HG02678 (cell line): Measurements from ENCODE around the gene SLC17A7.
"Not testable (repeated sequence)": the region's sequence is repeated elsewhere in the genome, so short reads cannot be mapped to it uniquely, and the experiment has no call there.

ENCODE experiments used
- ATAC-seq: cut with Tn5 transposase; IDR thresholded peaks from one replicate; pipeline ENCODE4 v1.9.1; 2021; ENCODE audit warnings: mild to moderate bottlenecking, moderate library complexity; ENCODE audit not compliant: unreplicated experiment

SLC17A7 gene

DNA sequence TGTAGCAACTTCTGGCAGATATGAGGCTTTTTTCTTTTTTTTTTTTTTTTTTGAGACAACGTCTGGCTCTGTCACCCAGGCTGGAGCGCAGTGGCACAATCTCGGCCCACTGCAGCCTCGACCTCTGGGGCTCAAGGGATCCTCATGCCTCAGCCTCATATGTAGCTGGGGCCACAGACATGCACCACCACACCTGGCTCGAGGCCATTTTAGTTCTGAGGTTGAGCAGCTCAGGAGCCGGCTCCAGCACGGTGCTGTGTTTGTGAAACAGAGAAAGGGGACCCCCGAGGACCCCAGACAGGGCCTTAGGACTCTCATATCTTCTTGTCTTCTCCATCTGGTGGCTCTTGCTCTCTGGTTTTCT, 29.3 kb upstream of the SLC17A7 start:
- no peak for ATAC-seq

- ATAC-seq = peak; percentile 54
Measured at GRCh38 chr19:49469828-49470614, 28.7 kb upstream of the SLC17A7 start.

GRCh38 chr19:49468746-49469447, 27.6 kb upstream of the SLC17A7 start:
- peak; percentile 62 for ATAC-seq

DNA sequence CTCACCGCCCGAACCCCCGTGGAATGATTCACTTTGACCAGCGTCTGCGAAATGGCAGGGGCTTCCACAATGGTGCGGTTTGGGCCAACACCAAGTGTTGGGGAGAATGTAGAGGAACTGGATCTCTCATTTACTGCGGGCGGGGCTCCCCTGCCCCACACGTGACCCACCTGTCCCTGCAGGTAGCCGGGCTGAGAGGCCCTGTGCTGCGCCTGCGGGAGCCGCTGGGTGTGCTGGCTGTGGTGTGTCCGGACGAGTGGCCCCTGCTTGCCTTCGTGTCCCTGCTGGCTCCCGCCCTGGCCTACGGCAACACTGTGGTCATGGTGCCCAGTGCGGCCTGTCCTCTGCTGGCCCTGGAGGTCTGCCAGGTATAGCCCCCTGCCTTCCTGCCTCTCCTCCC, 26.9 kb upstream of the SLC17A7 start:
- ATAC-seq = no peak

DNA sequence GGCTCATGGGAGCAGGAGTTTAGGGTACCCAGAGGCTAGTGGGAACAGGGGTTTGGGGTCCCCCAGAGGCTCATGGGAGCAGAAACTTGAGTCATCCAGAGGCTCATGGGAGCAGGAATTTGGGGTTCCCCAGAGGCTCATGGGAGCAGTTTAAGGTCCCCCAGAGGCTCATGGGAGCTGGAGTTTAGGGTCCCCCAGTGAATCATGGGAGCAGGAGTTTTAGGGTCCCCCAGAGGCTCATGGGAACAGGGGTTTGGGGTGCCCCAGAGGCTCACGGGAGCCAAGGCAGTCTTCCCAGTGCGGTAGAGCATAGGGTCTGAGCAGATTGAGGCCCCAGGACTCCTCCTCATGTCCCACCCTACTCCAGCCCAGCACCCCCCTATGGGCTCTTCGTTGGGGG, 24.0 kb upstream of the SLC17A7 start:
- ATAC-seq = no peak

- ATAC-seq = no peak
Measured at GRCh38 chr19:49463960-49464740, 22.8 kb upstream of the SLC17A7 start.

DNA sequence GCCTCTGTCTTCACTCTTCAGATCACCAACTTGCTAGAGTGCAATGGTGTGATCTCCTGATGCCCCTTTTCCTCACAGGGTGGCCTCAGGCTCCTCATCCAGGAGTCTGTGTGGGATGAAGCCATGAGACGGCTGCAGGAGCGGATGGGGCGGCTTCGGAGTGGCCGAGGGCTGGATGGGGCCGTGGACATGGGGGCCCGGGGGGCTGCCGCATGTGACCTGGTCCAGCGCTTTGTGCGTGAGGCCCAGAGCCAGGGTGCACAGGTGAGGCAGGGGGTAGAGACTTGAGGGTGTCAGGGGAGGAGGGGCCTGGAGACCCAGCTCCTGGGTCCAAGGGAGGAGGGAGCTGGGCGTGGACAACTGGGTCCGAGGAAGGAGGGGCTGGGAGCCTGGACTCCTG, 21.2 kb upstream of the SLC17A7 start:
- no peak for ATAC-seq

- ATAC-seq = no peak
Measured at GRCh38 chr19:49461656-49462055, 20.3 kb upstream of the SLC17A7 start.

- ATAC-seq = not testable (repeated sequence)
Measured at GRCh38 chr19:49461130-49461529, 19.8 kb upstream of the SLC17A7 start.

DNA sequence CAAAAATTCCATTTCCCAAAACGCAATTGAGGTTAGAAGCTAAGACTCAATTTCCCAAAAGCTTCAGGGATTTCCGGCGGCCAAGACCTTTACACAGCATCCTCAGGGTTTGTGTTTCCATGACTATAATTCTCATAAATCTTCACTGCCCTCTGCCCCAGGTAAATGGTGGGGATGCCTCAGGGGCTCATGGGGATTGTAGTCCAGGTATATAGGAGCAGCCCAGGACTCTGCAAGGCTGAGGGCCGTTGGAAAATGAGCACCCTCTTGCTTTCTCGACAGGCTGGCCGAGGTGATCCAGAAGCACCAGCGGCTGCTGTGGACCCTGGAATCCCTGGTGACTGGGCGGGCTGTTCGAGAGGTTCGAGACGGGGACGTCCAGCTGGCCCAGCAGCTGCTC, 18.1 kb upstream of the SLC17A7 start:
- no peak for ATAC-seq

- no peak for ATAC-seq
Measured at GRCh38 chr19:49458567-49458903, 17.2 kb upstream of the SLC17A7 start.

GRCh38 chr19:49456326-49456725, 15.0 kb upstream of the SLC17A7 start:
- ATAC-seq = no peak

GRCh38 chr19:49455773-49456172, 14.4 kb upstream of the SLC17A7 start:
- no peak for ATAC-seq

- no peak for ATAC-seq
Measured at GRCh38 chr19:49453757-49454240, 12.5 kb upstream of the SLC17A7 start.

DNA sequence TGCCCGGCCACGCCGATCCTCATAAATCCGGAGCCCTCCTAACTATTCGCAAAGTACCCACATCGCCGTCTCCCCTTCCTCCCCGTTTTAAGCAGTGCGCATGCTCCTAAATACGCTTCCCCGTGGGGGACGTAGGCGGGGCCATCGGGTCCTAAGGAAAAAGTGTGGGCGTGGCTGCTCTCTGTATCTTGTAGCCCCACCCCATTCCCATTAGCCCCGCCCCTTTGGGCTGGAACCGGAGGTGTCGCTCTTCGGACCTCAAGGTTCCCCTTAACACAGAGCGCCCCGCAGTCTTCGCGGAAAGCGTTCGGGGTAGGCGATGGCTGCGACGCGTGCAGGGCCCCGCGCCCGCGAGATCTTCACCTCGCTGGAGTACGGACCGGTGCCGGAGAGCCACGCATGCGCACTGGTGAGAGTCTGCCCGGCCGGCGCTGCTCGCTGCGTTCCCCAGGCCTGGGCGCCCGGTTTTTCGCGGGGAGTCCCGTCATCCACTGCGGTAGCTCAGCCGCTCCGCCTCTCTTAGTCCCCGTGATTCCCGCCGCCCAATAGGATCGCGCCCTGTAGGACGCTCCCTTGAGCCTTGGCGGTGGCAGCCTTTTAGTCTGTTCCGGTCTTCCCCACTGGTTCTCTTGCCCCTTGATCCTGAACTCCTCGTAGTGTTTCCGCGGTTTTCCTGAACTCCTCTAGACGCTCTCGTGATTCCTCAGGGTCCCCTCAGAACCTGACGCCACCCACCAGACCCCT, 11.9 kb upstream of the SLC17A7 start, which contains the start of gene ALDH16A1:
TSS of gene ALDH16A1 (plus strand) at position 213 of the 744 bp plus-strand sequence. CDS start at position 320, 107 bp downstream.
- peak; percentile 80 for ATAC-seq

DNA sequence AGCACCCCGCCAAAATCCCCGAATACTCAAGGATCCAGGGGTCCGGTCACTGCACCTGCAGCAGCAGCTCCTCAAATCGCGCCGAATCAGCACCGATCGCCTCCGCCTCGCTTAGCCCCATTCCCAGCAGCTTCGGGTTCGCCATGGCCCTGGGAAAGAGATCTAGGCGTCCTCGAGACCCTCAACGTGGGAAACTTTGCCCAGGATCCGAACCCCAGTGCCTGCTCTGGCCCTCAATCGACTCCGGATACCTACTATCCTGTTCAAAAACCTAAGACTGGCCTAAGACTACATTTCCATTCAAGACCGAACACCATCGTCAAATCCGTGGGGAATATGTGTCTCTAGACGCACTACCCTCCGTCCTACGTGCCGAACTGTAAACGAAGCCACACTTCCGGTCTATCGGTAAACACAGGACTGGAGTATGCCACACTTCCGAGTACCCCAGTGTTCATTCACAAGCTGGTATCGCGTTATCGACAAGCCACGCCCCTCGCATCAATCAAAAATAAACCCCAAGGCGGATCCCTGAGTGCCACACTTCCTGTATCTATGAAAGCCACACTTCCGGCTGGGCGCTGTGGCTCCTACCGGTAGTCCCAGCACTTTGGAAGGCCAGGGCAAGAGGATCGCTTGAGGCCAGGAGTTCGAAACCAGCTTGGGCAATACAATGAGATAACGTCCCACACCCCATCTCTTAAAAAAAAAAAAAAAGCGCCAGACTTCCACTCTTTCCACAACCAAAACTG, 10.3 kb upstream of the SLC17A7 start, which contains the start of gene PIH1D1:
TSS of gene PIH1D1 (minus strand) at position 385 of the 752 bp plus-strand sequence. CDS start at position 145, 240 bp downstream.
- peak; percentile 57 for ATAC-seq

- no peak for ATAC-seq
Measured at GRCh38 chr19:49450405-49450804, 9.1 kb upstream of the SLC17A7 start.

DNA sequence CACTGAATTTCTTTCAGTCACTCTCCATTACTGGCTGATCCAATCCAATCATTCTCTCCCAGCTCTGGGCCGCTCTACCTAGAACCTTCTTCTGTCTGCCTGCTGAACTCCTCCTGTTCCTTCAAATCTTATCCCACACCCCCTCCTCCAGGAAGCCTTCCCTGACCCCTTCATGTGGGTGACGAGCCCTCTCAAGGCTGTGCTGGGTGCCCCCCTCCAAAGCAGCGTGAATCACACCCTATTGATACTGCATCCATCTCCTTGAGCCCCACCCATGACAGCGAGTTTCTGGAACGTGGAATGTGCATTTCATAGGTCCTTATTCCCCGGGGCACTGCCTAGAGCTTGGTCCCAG, 7.1 kb upstream of the SLC17A7 start:
- ATAC-seq = no peak

GRCh38 chr19:49447485-49448431, 6.4 kb upstream of the SLC17A7 start:
- no peak for ATAC-seq
